Hematopoietic multipotent progenitor cell (in vitro differentiated cells): ENCODE data around the gene CREM. TPM values are rescaled to one million over a fixed set of nuclear protein-coding genes. Genes with fewer than 3 reads are reported as not detected.

Experiments used
- DNase-seq, 3 donors: peaks; one replicate each; pipeline ENCODE4 v3.0.0-alpha.2; 2011 to 2015; ENCODE audit warnings: low read depth in 2 of 3, low spot score in 2 of 3
- total RNA-seq: library from RNA; depleted of rRNA; stranded (reverse); fragments of >200 nt; gene quantifications from one replicate; pipeline ENCODE4 v1.2.3, GENCODE V29; 2012

Gene CREM
- total RNA-seq, 1 donor, result 10.8 TPM

GRCh38 chr10:35217455-35217854, 90.8 kb downstream of the CREM start:
- DNase-seq, result no peak

DNA sequence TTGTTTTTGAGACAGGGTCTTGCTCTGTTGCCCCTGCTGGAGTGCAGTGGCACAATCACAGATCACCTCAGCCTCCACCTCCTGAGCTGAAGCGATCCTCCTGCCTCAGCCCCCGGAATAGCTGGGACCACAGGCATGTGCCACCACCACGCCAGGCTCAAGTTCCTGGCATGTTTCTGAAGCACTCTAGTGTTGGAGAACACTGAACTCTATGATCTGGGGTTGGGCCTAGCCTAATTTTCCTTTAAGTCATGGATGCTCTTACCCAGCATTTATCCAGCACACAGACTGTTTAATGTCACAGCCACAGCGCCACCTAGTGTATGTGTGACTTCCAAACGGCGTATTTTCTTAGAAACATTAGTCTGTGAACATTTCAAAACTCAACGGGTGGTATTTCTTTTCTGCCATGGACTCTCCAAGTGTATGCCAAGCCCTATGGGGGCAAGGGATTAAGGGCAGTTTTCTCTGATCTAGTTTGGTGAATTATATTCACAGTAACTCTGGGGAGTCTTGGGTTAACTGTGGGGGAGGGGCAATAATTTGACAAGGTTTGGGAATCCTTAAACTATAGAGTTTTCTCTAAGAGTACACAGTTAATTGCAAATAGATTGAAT, 91.8 kb downstream of the CREM start:
- peak; percentile 76 to 95 (median 81) for DNase-seq

- no peak for DNase-seq
These were observed 92.6 kb downstream of the CREM start for GRCh38 chr10:35219292-35219691.

GRCh38 chr10:35219891-35220890, 93.5 kb downstream of the CREM start:
- DNase-seq, result no peak

DNA sequence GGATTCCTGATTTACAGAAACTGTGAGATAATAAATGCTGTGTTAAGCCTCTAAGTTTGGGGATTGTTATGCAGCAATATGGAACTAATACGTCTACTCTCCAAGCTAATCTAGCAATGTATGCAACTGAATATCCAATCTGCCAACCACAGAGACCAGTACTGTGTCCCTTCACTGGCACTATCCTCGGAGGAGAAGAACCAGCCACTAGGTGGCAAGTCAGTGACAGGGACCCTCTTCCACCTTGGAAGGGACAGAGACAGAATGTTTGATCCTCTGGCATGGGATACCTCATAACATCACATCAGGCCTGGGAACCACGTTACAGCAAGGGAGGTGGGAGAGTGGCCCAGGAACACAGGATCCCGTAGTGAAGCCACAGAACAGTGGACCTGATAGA, 96.4 kb downstream of the CREM start:
- no peak for DNase-seq

GRCh38 chr10:35224045-35224740, 97.5 kb downstream of the CREM start:
- DNase-seq, result no peak

- no peak for DNase-seq
These were observed 98.6 kb downstream of the CREM start for GRCh38 chr10:35225204-35225603.

GRCh38 chr10:35226507-35226906, 99.9 kb downstream of the CREM start:
- DNase-seq, result no peak

- no peak for DNase-seq
These were observed 101.4 kb downstream of the CREM start for GRCh38 chr10:35228058-35228457.

- DNase-seq, result no peak
These were observed 105.0 kb downstream of the CREM start for GRCh38 chr10:35231646-35232045.

GRCh38 chr10:35232527-35232926, 105.9 kb downstream of the CREM start:
- no peak for DNase-seq

GRCh38 chr10:35234073-35234472, 107.4 kb downstream of the CREM start:
- no peak for DNase-seq

DNA sequence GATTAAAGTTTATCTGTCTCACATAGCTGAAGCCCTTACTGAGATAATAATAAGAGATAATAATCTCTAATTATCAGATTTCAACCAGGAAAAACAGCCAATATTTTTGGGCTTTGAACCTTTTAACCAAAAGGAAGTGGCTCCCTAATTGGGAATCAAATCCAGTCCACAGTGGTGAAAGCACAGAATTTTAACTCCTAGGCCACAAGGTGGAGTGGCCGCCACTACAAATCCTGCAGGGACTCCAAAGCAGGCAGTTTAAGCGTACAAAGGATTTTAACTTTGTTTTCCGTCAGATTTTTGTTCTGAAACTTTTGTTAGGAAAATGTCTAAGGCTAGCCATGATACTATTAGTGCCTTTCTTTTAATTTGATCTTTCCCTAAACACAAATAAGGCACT, 110.1 kb downstream of the CREM start:
- DNase-seq, result no peak

GRCh38 chr10:35237766-35238512, 111.3 kb downstream of the CREM start:
- DNase-seq, result no peak

- DNase-seq, result no peak
These were observed 117.9 kb downstream of the CREM start for GRCh38 chr10:35244549-35244948.

DNA sequence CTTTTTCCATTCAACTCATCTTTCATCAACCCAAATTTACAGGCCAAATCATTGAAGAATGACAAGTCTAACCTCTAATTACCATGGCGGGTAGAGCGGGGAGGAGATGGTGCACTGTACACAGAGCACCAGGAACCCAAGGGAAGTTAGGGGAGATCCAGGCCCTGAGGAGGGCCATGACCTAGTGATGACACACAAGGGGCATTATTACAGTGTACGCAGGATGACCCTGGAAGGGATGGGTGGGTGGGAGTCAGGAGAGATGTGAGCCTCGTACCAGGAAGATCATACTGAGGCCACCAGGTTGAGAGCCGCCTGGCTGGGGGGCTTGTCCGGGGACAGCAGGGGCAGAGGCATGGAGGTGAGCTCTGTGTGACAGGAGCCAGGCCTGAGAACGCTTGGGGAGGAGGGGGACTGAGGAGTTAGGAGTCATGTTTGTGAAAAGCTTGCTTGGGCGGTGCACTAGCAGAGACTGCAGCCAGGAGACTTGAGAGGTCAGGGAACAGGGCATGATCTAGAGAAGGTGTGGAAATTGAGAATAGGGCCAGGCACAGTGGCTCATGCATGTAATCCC, 120.2 kb downstream of the CREM start:
- no peak for DNase-seq

DNA sequence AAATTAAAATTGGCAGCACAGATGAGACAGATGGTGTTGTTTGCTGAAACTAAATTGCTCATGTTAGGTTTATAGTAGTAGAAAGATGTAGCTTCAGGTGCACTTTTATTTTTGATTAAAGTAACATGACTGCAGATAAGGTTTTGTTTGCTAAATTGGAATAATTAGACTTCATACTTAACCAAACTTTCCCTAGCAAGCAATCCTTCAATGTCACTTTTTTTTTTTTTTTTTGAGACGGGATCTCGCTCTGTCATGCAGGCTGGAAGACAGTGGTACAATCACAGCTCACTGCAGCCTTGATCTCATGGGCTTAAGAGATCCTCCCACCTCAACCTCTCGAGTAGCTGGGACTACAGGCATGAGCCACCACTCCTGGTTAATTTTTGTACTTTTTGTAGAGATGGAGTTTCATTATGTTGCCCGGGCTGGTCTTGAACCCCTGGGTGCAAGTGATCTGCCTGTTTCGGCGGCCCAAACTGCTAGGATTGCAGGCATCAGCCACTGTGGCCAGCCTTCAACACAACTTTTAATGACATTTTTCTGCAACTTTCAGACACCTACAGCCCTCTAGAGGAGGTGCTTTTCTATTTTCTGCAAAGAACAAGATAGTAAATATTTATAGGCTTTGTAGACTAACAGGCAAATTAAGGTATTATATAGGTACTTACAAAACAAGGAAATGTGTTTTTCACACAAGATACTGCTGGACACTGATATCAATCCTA, 124.9 kb downstream of the CREM start:
- no peak for DNase-seq

- no peak for DNase-seq
These were observed 130.7 kb downstream of the CREM start for GRCh38 chr10:35257057-35257983.
